T-helper 17 cell (primary cell): ENCODE measurements around the gene AKNAD1. TPM values are rescaled to one million over a fixed set of nuclear protein-coding genes. Genes with fewer than 3 reads are reported as not detected.
"Not testable (repeated sequence)": the region's sequence is repeated elsewhere in the genome, so short reads cannot be mapped to it uniquely, and the experiment has no call there.

ENCODE experiments used
- ATAC-seq: fragments of 150-1000 bp; cut with Tn5 transposase; 2 replicates; pipeline ENCODE4 v1.10.0; 2021; ENCODE audit warnings: mild to moderate bottlenecking, moderate library complexity
- DNase-seq, 3 donors: peaks; one replicate each; pipeline versions ENCODE4 v3.0.0 to v3.0.0-alpha.2; 2020 to 2021
- H3K9me3 ChIP-seq: one replicate; pipeline ENCODE4 v1.7.0; 2013; ENCODE audit warnings: low read length, mild to moderate bottlenecking; ENCODE audit not compliant: control insufficient read depth, poor library complexity, severe bottlenecking
- H3K27ac Mint-ChIP-seq: one replicate; pipeline ENCODE4 v1.8.0; 2022; ENCODE audit warnings: mild to moderate bottlenecking, moderate library complexity, mixed read lengths
- H3K27me3 Mint-ChIP-seq: one replicate; pipeline ENCODE4 v1.8.0; 2022; ENCODE audit warnings: mixed read lengths
- H3K36me3 Mint-ChIP-seq: one replicate; pipeline ENCODE4 v1.8.0; 2022; ENCODE audit warnings: low read depth, mixed read lengths
- H3K4me1 Mint-ChIP-seq: one replicate; pipeline ENCODE4 v1.8.0; 2022; ENCODE audit warnings: mild to moderate bottlenecking, mixed read lengths
- H3K4me3 Mint-ChIP-seq: one replicate; pipeline ENCODE4 v1.8.0; 2022; ENCODE audit warnings: mild to moderate bottlenecking, moderate library complexity, mixed read lengths
- total RNA-seq, 4 donors: library from RNA in 2 of 4; stranded (reverse) in 2 of 4; gene quantifications; one replicate each; pipeline ENCODE4 v1.2.3 and lab custom pipeline; 2022 to 2026

The AKNAD1 gene
- not detected for total RNA-seq
- 0 reads per million in 2 donors for total RNA-seq (lab: John Stamatoyannopoulos, UW)

- Mint-ChIP-seq H3K4me3 (no peak within 1 kb of the TSS), H3K27ac (no peak within 1 kb of the TSS), H3K4me1 (peaks cover 7% of the 10 kb centered on the region), H3K36me3 (peaks cover 3% of the 10 kb centered on the region), H3K27me3 (peaks cover 23% of the 10 kb centered on the region)
- no peak for ATAC-seq
- no peak for DNase-seq
- H3K9me3 ChIP-seq, result no peaks in the 10 kb centered on the region
These were observed at the start of gene AKNAD1 for GRCh38 chr1:108856994-108857393. TSS of gene AKNAD1 (minus strand) at chr1:108857094. CDS start at chr1:108852664, 4,430 bp downstream.

- no peaks in the 10 kb centered on the region for H3K9me3 ChIP-seq
- no peak overlapping the region for H3K4me3 Mint-ChIP-seq
- no peaks in the 10 kb centered on the region for H3K27me3 Mint-ChIP-seq
- H3K36me3 Mint-ChIP-seq, result peaks cover 2% of the 10 kb centered on the region
- H3K4me1 Mint-ChIP-seq, result peaks cover 8% of the 10 kb centered on the region
- no peak for DNase-seq
- H3K27ac Mint-ChIP-seq, result no peak overlapping the region
- no peak for ATAC-seq
These were observed 44.2 kb upstream of the AKNAD1 start for GRCh38 chr1:108901106-108901505.

GRCh38 chr1:108897865-108898720 is 41.2 kb upstream of the AKNAD1 start:
- no peaks in the 10 kb centered on the region for H3K9me3 ChIP-seq
- Mint-ChIP-seq H3K27ac (no peak overlapping the region), H3K4me1 (peaks cover 3% of the 10 kb centered on the region), H3K4me3 (no peak overlapping the region), H3K27me3 (peaks cover 2% of the 10 kb centered on the region), H3K36me3 (no peaks in the 10 kb centered on the region)
- DNase-seq (no peak), ATAC-seq (peak; percentile 84)

GRCh38 chr1:108896146-108897145 is 39.6 kb upstream of the AKNAD1 start:
- no peaks in the 10 kb centered on the region for H3K9me3 ChIP-seq
- ATAC-seq (no peak), DNase-seq (no peak)
- no peak overlapping the region for H3K4me3 Mint-ChIP-seq
- H3K4me1 Mint-ChIP-seq, result peaks cover 3% of the 10 kb centered on the region
- no peaks in the 10 kb centered on the region for H3K36me3 Mint-ChIP-seq
- H3K27ac Mint-ChIP-seq, result no peak overlapping the region
- peaks cover 4% of the 10 kb centered on the region for H3K27me3 Mint-ChIP-seq

- ATAC-seq, result no peak
- no peaks in the 10 kb centered on the region for H3K36me3 Mint-ChIP-seq
- DNase-seq, result no peak
- no peak overlapping the region for H3K27ac Mint-ChIP-seq
- H3K27me3 Mint-ChIP-seq, result peaks cover 13% of the 10 kb centered on the region
- H3K4me3 Mint-ChIP-seq, result no peak overlapping the region
- H3K4me1 Mint-ChIP-seq, result peaks cover 3% of the 10 kb centered on the region
- no peaks in the 10 kb centered on the region for H3K9me3 ChIP-seq
These were observed 36.2 kb upstream of the AKNAD1 start for GRCh38 chr1:108893141-108893530.

GRCh38 chr1:108892356-108893140 is 35.7 kb upstream of the AKNAD1 start:
- Mint-ChIP-seq H3K4me3 (no peak overlapping the region), H3K36me3 (no peaks in the 10 kb centered on the region), H3K4me1 (no peaks in the 10 kb centered on the region), H3K27me3 (peaks cover 13% of the 10 kb centered on the region), H3K27ac (no peak overlapping the region)
- no peak for DNase-seq
- H3K9me3 ChIP-seq, result no peaks in the 10 kb centered on the region
- no peak for ATAC-seq

GRCh38 chr1:108889706-108890384 is 33.0 kb upstream of the AKNAD1 start:
- no peaks in the 10 kb centered on the region for H3K4me1 Mint-ChIP-seq
- no peaks in the 10 kb centered on the region for H3K9me3 ChIP-seq
- H3K36me3 Mint-ChIP-seq, result no peaks in the 10 kb centered on the region
- peaks cover 13% of the 10 kb centered on the region for H3K27me3 Mint-ChIP-seq
- H3K4me3 Mint-ChIP-seq, result no peak overlapping the region
- no peak for ATAC-seq
- no peak for DNase-seq
- H3K27ac Mint-ChIP-seq, result peak overlapping the region; percentile 54

- not testable (repeated sequence) for H3K4me1 Mint-ChIP-seq, H3K36me3 Mint-ChIP-seq, H3K9me3 ChIP-seq, H3K4me3 Mint-ChIP-seq, DNase-seq, ATAC-seq, H3K27ac Mint-ChIP-seq
- H3K27me3 Mint-ChIP-seq, result peaks cover 13% of the 10 kb centered on the region
These were observed 32.2 kb upstream of the AKNAD1 start for GRCh38 chr1:108889006-108889645.

GRCh38 chr1:108886292-108886691 is 29.4 kb upstream of the AKNAD1 start:
- no peak overlapping the region for H3K27ac Mint-ChIP-seq
- ATAC-seq (no peak), DNase-seq (no peak)
- no peaks in the 10 kb centered on the region for H3K36me3 Mint-ChIP-seq
- H3K4me1 Mint-ChIP-seq, result no peaks in the 10 kb centered on the region
- no peak overlapping the region for H3K4me3 Mint-ChIP-seq
- H3K27me3 Mint-ChIP-seq, result peaks cover 9% of the 10 kb centered on the region
- no peaks in the 10 kb centered on the region for H3K9me3 ChIP-seq

- no peaks in the 10 kb centered on the region for H3K4me1 Mint-ChIP-seq
- no peak overlapping the region for H3K4me3 Mint-ChIP-seq
- H3K27me3 Mint-ChIP-seq, result peaks cover 5% of the 10 kb centered on the region
- no peaks in the 10 kb centered on the region for H3K36me3 Mint-ChIP-seq
- ATAC-seq, result no peak
- no peaks in the 10 kb centered on the region for H3K9me3 ChIP-seq
- no peak for DNase-seq
- no peak overlapping the region for H3K27ac Mint-ChIP-seq
These were observed 28.1 kb upstream of the AKNAD1 start for GRCh38 chr1:108884968-108885367.

GRCh38 chr1:108882837-108883236 is 25.9 kb upstream of the AKNAD1 start:
- ATAC-seq (no peak), DNase-seq (no peak)
- Mint-ChIP-seq H3K27me3 (no peaks in the 10 kb centered on the region), H3K4me3 (no peak overlapping the region), H3K27ac (no peak overlapping the region), H3K36me3 (no peaks in the 10 kb centered on the region), H3K4me1 (peaks cover 3% of the 10 kb centered on the region)
- no peaks in the 10 kb centered on the region for H3K9me3 ChIP-seq

GRCh38 chr1:108881369-108881768 is 24.5 kb upstream of the AKNAD1 start:
- ATAC-seq, result no peak
- DNase-seq, result no peak
- H3K4me3 Mint-ChIP-seq, result no peak overlapping the region
- H3K27me3 Mint-ChIP-seq, result no peaks in the 10 kb centered on the region
- no peaks in the 10 kb centered on the region for H3K9me3 ChIP-seq
- no peaks in the 10 kb centered on the region for H3K36me3 Mint-ChIP-seq
- no peak overlapping the region for H3K27ac Mint-ChIP-seq
- peaks cover 7% of the 10 kb centered on the region for H3K4me1 Mint-ChIP-seq
